ENCODE data around the gene KDM3A.
"Not testable (repeated sequence)": the region's sequence is repeated elsewhere in the genome, so short reads cannot be mapped to it uniquely, and the experiment has no call there.

DNA sequence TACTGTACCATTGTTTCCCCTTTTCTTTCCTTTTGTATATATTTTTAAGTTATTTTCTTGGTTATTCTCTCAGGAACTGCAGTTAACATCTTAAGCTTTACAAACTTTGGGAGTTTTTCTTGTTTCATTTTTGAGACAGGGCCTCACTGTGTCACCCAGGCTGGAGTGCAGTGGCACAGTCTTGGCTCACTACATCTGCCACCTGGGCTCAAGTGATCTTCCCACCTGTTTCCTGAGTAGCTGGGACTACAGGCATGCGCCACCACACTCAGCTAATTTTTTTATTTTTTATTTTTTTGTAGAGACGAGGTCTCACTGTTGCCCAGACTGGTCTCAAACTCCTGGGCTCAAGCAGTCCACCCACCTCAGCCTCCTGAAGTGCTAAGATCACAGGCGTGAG lies 55.2 kb downstream of the KDM3A start:
- TF ChIP-seq, protein P1, sequence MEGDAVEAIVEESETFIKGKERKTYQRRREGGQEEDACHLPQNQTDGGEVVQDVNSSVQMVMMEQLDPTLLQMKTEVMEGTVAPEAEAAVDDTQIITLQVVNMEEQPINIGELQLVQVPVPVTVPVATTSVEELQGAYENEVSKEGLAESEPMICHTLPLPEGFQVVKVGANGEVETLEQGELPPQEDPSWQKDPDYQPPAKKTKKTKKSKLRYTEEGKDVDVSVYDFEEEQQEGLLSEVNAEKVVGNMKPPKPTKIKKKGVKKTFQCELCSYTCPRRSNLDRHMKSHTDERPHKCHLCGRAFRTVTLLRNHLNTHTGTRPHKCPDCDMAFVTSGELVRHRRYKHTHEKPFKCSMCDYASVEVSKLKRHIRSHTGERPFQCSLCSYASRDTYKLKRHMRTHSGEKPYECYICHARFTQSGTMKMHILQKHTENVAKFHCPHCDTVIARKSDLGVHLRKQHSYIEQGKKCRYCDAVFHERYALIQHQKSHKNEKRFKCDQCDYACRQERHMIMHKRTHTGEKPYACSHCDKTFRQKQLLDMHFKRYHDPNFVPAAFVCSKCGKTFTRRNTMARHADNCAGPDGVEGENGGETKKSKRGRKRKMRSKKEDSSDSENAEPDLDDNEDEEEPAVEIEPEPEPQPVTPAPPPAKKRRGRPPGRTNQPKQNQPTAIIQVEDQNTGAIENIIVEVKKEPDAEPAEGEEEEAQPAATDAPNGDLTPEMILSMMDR (IDR thresholded peaks at IDR 0.05): not testable (repeated sequence)
- TF ChIP-seq, protein P2, sequence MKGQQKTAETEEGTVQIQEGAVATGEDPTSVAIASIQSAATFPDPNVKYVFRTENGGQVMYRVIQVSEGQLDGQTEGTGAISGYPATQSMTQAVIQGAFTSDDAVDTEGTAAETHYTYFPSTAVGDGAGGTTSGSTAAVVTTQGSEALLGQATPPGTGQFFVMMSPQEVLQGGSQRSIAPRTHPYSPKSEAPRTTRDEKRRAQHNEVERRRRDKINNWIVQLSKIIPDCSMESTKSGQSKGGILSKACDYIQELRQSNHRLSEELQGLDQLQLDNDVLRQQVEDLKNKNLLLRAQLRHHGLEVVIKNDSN (CRISPR knock-in tag; IDR thresholded peaks at IDR 0.05): not testable (repeated sequence)
- TF ChIP-seq, protein P3, sequence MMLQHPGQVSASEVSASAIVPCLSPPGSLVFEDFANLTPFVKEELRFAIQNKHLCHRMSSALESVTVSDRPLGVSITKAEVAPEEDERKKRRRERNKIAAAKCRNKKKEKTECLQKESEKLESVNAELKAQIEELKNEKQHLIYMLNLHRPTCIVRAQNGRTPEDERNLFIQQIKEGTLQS (CRISPR knock-in tag; conservative IDR thresholded peaks at IDR 0.05): not testable (repeated sequence)
- TF ChIP-seq SP1 (CRISPR knock-in tag; conservative IDR thresholded peaks at IDR 0.05); GABPB1 (CRISPR knock-in tag; IDR thresholded peaks at IDR 0.05); ZNF423 (CRISPR knock-in tag; IDR thresholded peaks at IDR 0.05); FOXJ3 (CRISPR knock-in tag; IDR thresholded peaks at IDR 0.05; ENCODE audit: borderline replicate concordance); ETV6 (CRISPR knock-in tag; IDR thresholded peaks at IDR 0.05); MYBL2 (CRISPR knock-in tag; IDR thresholded peaks at IDR 0.05): not testable (repeated sequence)
- TF ChIP-seq, protein P4, sequence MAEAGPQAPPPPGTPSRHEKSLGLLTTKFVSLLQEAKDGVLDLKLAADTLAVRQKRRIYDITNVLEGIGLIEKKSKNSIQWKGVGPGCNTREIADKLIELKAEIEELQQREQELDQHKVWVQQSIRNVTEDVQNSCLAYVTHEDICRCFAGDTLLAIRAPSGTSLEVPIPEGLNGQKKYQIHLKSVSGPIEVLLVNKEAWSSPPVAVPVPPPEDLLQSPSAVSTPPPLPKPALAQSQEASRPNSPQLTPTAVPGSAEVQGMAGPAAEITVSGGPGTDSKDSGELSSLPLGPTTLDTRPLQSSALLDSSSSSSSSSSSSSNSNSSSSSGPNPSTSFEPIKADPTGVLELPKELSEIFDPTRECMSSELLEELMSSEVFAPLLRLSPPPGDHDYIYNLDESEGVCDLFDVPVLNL (CRISPR knock-in tag; IDR thresholded peaks at IDR 0.05; ENCODE audit: borderline replicate concordance, low read depth): not testable (repeated sequence)
- TF ChIP-seq, protein P5, sequence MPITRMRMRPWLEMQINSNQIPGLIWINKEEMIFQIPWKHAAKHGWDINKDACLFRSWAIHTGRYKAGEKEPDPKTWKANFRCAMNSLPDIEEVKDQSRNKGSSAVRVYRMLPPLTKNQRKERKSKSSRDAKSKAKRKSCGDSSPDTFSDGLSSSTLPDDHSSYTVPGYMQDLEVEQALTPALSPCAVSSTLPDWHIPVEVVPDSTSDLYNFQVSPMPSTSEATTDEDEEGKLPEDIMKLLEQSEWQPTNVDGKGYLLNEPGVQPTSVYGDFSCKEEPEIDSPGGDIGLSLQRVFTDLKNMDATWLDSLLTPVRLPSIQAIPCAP (CRISPR knock-in tag; IDR thresholded peaks at IDR 0.05): not testable (repeated sequence)
- TF ChIP-seq, protein P6, sequence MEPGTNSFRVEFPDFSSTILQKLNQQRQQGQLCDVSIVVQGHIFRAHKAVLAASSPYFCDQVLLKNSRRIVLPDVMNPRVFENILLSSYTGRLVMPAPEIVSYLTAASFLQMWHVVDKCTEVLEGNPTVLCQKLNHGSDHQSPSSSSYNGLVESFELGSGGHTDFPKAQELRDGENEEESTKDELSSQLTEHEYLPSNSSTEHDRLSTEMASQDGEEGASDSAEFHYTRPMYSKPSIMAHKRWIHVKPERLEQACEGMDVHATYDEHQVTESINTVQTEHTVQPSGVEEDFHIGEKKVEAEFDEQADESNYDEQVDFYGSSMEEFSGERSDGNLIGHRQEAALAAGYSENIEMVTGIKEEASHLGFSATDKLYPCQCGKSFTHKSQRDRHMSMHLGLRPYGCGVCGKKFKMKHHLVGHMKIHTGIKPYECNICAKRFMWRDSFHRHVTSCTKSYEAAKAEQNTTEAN (CRISPR knock-in tag; IDR thresholded peaks at IDR 0.05): not testable (repeated sequence)

Data from WTC11 (cell line).